HL-60 (cell line): ENCODE results near the gene PAXIP1.

Experiments
- DNase-seq, 2 experiments: peaks; one replicate each; pipeline ENCODE4 v3.0.0-alpha.2; 2010 to 2020; ENCODE audit warnings: low read depth in 1 of 2, low spot score in 1 of 2
- H3K27ac ChIP-seq: fragments of 250-450 bp; sonication (Bioruptor Pico); replicated peaks from 2 replicates; pipeline ENCODE4 v1.5.1; 2020; ENCODE audit warnings: mild to moderate bottlenecking, moderate library complexity
- H3K27me3 ChIP-seq: fragments of 250-450 bp; sonication (Bioruptor Pico); 2 replicates; pipeline ENCODE4 v1.5.1; 2021; ENCODE audit warnings: mild to moderate bottlenecking, moderate library complexity; ENCODE audit not compliant: insufficient read depth, poor library complexity, severe bottlenecking
- H3K4me3 ChIP-seq: replicated peaks from 2 replicates; pipeline ENCODE4 v1.5.1; 2011; ENCODE audit warnings: mild to moderate bottlenecking, control low read depth, low read length; ENCODE audit not compliant: insufficient read depth
- GABPA ChIP-seq: IDR thresholded peaks from 2 replicates; pipeline ENCODE4 v1.6.1; 2012; ENCODE audit warnings: low read depth
- POLR2AphosphoS5 ChIP-seq: IDR thresholded peaks from 2 replicates; pipeline ENCODE4 v1.6.1; 2012; ENCODE audit warnings: low read depth
- SPI1 ChIP-seq: IDR thresholded peaks from 2 replicates; pipeline ENCODE4 v1.6.1; 2012; ENCODE audit warnings: low read depth, mild to moderate bottlenecking, borderline replicate concordance
- TF ChIP-seq, protein P1 (sequence below): IDR thresholded peaks from one replicate; pipeline ENCODE4 v1.5.1; 2011; ENCODE audit warnings: low read length, control low read depth, inconsistent platforms; ENCODE audit not compliant: insufficient read depth
- TF ChIP-seq, protein P2 (sequence below): IDR thresholded peaks from 2 replicates; pipeline ENCODE4 v1.6.1; 2012; ENCODE audit warnings: low read depth; ENCODE audit not compliant: insufficient replicate concordance

Gene PAXIP1

DNA sequence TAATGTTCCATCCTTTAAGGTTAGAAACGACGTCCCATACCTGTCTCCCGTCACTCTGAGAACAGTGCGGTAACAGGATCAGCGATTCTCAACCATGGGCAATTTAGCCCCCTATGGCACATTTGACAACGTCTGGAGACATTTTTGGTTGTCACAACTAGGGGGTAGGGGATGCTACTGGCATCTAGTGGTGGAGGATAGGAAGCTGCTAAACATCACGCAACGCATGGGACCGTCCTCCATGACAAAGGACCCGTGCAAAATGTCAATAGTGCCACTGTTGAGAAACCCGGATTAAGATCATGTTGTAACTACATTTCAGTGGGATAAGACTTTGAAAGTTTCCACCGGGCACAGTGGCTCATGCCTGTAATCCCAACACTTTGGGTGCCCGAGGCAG lies 5.0 kb upstream of the PAXIP1 start:
- peak; percentile 33 to 66 for DNase-seq
- TF ChIP-seq, protein P1, sequence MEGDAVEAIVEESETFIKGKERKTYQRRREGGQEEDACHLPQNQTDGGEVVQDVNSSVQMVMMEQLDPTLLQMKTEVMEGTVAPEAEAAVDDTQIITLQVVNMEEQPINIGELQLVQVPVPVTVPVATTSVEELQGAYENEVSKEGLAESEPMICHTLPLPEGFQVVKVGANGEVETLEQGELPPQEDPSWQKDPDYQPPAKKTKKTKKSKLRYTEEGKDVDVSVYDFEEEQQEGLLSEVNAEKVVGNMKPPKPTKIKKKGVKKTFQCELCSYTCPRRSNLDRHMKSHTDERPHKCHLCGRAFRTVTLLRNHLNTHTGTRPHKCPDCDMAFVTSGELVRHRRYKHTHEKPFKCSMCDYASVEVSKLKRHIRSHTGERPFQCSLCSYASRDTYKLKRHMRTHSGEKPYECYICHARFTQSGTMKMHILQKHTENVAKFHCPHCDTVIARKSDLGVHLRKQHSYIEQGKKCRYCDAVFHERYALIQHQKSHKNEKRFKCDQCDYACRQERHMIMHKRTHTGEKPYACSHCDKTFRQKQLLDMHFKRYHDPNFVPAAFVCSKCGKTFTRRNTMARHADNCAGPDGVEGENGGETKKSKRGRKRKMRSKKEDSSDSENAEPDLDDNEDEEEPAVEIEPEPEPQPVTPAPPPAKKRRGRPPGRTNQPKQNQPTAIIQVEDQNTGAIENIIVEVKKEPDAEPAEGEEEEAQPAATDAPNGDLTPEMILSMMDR, result peak; percentile 55
- no peak for TF ChIP-seq GABPA
- H3K27ac ChIP-seq, result no peak overlapping the region
- H3K4me3 ChIP-seq, result no peak overlapping the region
- H3K27me3 ChIP-seq, result no peaks in the 10 kb centered on the region

DNA sequence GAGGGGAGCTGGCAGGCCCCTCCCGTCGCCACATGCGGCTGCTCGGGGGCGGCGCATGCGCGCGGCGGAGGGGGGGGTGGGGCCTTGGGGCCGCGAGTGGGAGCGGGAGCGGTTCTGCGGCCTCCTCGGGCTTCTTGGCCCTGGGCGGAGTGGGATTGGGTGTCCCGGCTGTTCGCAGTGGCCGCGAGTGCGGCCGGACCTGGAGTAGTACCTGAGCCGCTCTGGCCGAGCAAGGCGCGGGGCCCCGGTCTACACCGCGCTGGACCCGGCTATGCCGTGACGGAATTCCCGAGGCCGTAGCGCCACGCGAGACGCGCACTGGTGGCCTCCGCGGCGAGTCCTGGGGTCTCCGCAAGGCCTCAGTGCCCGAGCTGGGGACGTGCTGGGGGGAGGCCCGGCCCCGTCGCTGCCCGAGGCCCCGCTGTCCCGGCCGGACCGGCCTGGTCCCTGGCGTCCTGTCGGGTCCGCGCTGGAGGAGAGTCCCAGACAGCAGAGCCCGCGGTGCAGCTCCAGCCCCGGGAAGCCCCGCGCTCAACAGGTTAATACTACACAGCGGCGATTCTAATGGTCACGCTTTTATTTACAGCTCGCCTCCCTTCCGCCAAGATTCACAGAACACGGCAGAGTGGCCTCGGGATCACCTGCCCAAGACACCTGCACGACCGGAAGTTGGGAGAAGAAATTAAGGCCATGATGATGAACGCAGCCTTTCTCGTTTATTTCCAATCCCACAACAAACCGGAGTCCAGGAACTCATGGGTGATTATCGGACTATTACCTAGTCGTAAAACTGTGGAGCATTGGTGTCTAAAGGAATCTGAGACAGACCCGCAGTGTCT lies 671 bp upstream of the PAXIP1 start:
- peak; percentile 78 to 80 for DNase-seq
- Histone ChIP-seq H3K27me3 (no peaks in the 10 kb centered on the region), H3K27ac (peak overlapping the region; percentile 96), H3K4me3 (peak overlapping the region; percentile 86)
- TF ChIP-seq GABPA (no peak), POLR2AphosphoS5 (peak; percentile 69; the same call in 1 of the 2 replicates), SPI1 (no peak)
- TF ChIP-seq, protein P2, sequence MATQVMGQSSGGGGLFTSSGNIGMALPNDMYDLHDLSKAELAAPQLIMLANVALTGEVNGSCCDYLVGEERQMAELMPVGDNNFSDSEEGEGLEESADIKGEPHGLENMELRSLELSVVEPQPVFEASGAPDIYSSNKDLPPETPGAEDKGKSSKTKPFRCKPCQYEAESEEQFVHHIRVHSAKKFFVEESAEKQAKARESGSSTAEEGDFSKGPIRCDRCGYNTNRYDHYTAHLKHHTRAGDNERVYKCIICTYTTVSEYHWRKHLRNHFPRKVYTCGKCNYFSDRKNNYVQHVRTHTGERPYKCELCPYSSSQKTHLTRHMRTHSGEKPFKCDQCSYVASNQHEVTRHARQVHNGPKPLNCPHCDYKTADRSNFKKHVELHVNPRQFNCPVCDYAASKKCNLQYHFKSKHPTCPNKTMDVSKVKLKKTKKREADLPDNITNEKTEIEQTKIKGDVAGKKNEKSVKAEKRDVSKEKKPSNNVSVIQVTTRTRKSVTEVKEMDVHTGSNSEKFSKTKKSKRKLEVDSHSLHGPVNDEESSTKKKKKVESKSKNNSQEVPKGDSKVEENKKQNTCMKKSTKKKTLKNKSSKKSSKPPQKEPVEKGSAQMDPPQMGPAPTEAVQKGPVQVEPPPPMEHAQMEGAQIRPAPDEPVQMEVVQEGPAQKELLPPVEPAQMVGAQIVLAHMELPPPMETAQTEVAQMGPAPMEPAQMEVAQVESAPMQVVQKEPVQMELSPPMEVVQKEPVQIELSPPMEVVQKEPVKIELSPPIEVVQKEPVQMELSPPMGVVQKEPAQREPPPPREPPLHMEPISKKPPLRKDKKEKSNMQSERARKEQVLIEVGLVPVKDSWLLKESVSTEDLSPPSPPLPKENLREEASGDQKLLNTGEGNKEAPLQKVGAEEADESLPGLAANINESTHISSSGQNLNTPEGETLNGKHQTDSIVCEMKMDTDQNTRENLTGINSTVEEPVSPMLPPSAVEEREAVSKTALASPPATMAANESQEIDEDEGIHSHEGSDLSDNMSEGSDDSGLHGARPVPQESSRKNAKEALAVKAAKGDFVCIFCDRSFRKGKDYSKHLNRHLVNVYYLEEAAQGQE, result no peak
- TF ChIP-seq, protein P1, result no peak

DNA sequence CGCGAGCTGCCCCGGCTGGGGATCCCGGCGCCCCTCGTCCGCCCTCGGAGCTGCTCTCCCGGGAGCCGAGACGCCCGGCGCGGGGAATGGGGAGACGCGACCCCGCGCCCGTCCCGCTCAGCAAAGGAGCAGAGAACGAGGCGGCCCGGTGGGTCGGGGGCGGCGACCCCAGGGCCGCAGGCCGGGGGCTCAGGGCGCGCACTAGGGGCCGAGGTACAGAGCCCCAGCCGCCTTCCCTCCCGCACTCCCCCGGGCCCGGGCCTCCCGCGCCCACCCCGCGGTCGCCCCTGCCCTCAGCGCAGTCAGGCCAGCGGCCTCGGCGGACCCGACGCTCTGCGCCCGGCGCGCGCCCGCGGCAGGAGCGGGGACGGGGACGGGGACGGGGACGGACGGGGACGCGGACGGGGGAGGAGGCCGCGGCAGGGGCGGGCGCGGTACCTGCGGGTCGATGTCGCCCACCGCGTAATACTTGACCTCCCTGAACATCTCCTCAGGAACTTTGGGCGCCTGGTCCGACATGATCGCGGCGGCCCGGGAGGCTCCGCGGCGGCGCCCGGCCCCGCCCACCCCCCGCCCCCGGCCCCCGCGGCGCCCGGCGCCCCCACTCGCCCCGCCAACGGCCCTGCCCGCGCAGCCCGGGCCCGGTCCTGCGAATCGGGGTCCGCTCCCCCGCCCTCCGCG lies 373 bp downstream of the PAXIP1 start:
- no peak for DNase-seq
- H3K27ac ChIP-seq, result no peak overlapping the region; the same call in none of the 2 replicates

More for the DNA sequence above, 373 bp downstream of the PAXIP1 start:
- TF ChIP-seq POLR2AphosphoS5 (no peak), SPI1 (no peak), GABPA (no peak)
- TF ChIP-seq, protein P1, result no peak
- TF ChIP-seq, protein P2, result no peak
- H3K4me3 ChIP-seq, result peak overlapping the region; percentile 59
- H3K27me3 ChIP-seq, result no peaks in the 10 kb centered on the region
